Chondrocyte (in vitro differentiated cells): ENCODE measurements around the gene CAPN13. TPM values are rescaled to one million over a fixed set of nuclear protein-coding genes. Genes with fewer than 3 reads are reported as not detected.

Source experiments
- DNase-seq: peaks from one replicate; pipeline ENCODE4 v3.0.0; 2021; ENCODE audit warnings: mixed read lengths, low spot score
- H3K27ac Mint-ChIP-seq: one replicate; pipeline ENCODE4 v1.8.0; 2021; ENCODE audit warnings: mild to moderate bottlenecking, moderate library complexity, mixed read lengths; ENCODE audit not compliant: unreplicated experiment
- H3K27me3 Mint-ChIP-seq: 2 replicates; pipeline ENCODE4 v1.8.0; 2021; ENCODE audit warnings: low read depth, mixed read lengths
- H3K36me3 Mint-ChIP-seq: 2 replicates; pipeline ENCODE4 v1.8.0; 2021; ENCODE audit warnings: low read depth, mixed read lengths
- H3K4me1 Mint-ChIP-seq: 2 replicates; pipeline ENCODE4 v1.8.0; 2021; ENCODE audit warnings: low read depth, mild to moderate bottlenecking, mixed read lengths
- H3K4me3 Mint-ChIP-seq: one replicate; pipeline ENCODE4 v1.8.0; 2021; ENCODE audit warnings: mild to moderate bottlenecking, moderate library complexity, mixed read lengths; ENCODE audit not compliant: unreplicated experiment
- H3K9me3 Mint-ChIP-seq: 2 replicates; pipeline ENCODE4 v1.8.0; 2021; ENCODE audit warnings: low read depth, mixed read lengths
- CTCF ChIP-seq: fragments of 200-600 bp; sonication (generic); IDR thresholded peaks from 2 replicates; pipeline ENCODE4 v1.5.0; 2021; ENCODE audit warnings: antibody characterized with exemption, mild to moderate bottlenecking, moderate library complexity
- total RNA-seq: library from RNA; stranded (reverse); gene quantifications from 3 replicates; pipeline ENCODE4 v1.2.1, GENCODE V29; 2021

The CAPN13 gene
- total RNA-seq, 1 donor from 2014 or later, result not detected

GRCh38 chr2:30764021-30764800 is 43.0 kb downstream of the CAPN13 start:
- no peaks in the 10 kb centered on the region for H3K36me3 Mint-ChIP-seq
- no peaks in the 10 kb centered on the region for H3K9me3 Mint-ChIP-seq
- DNase-seq, result peak; percentile 65
- TF ChIP-seq CTCF, result no peak
- no peak overlapping the region for H3K4me3 Mint-ChIP-seq
- peaks cover 14% of the 10 kb centered on the region for H3K27me3 Mint-ChIP-seq
- H3K4me1 Mint-ChIP-seq, result no peaks in the 10 kb centered on the region
- H3K27ac Mint-ChIP-seq, result no peak overlapping the region

- no peak for TF ChIP-seq CTCF
- DNase-seq, result peak; percentile 28
- Mint-ChIP-seq H3K27ac (no peak overlapping the region), H3K4me1 (no peaks in the 10 kb centered on the region), H3K9me3 (no peaks in the 10 kb centered on the region), H3K27me3 (peaks cover 13% of the 10 kb centered on the region), H3K4me3 (no peak overlapping the region), H3K36me3 (no peaks in the 10 kb centered on the region)
Measured at GRCh38 chr2:30763151-30763660, 44.0 kb downstream of the CAPN13 start.

DNA sequence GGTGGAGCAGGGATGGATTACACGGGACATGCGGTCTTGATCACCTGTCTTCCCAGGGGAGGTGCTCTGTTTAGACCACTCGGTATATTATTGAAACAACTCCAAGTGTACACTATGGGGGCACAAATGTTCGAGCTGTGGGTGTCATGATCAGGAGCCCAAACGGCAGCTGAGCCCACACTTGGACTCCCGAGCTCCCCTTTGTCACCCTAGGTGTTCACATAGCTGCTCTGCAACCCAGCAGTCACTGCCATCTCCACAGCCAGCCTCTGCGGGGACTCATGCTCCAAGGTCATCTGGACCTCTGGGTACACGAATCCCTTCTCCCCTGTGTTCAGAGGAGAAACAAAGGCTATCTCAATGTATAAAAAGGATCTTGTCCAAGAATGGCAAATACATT is 46.0 kb downstream of the CAPN13 start:
- Mint-ChIP-seq H3K27me3 (peaks cover 14% of the 10 kb centered on the region), H3K27ac (no peak overlapping the region), H3K4me3 (no peak overlapping the region), H3K4me1 (peaks cover under 1% of the 10 kb centered on the region), H3K9me3 (no peaks in the 10 kb centered on the region), H3K36me3 (no peaks in the 10 kb centered on the region)
- DNase-seq, result no peak
- no peak for TF ChIP-seq CTCF

DNA sequence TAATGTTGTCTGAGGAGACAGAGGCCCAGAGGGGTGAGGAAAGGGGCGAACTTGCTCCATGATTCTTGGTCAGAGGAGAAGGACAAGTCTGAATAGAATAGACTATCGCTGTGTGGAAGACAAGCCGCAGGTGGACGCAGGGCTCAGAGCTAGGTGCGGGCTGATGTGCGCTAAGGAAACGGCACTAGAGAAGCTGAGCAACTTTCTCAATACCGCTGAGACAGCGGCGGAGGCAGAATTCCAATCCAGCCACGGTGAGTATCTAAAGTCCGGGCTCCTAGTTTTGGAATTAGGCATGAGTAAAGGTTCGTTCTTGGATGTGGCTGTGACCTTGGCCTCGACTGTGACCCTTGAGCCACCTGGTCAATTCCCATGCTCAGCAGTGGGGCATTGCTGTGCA is 47.8 kb downstream of the CAPN13 start:
- TF ChIP-seq CTCF, result no peak
- no peak overlapping the region for H3K4me3 Mint-ChIP-seq
- H3K9me3 Mint-ChIP-seq, result no peaks in the 10 kb centered on the region
- peaks cover 5% of the 10 kb centered on the region for H3K4me1 Mint-ChIP-seq
- peaks cover 23% of the 10 kb centered on the region for H3K27me3 Mint-ChIP-seq
- H3K36me3 Mint-ChIP-seq, result no peaks in the 10 kb centered on the region
- peak; percentile 35 for DNase-seq
- no peak overlapping the region for H3K27ac Mint-ChIP-seq

- DNase-seq, result peak; percentile 34
- Mint-ChIP-seq H3K4me1 (peaks cover 5% of the 10 kb centered on the region), H3K36me3 (no peaks in the 10 kb centered on the region), H3K4me3 (no peak overlapping the region), H3K9me3 (no peaks in the 10 kb centered on the region), H3K27me3 (peaks cover 30% of the 10 kb centered on the region), H3K27ac (no peak overlapping the region)
- TF ChIP-seq CTCF, result no peak
Measured at GRCh38 chr2:30758191-30758651, 49.0 kb downstream of the CAPN13 start.
